Measurements from ENCODE around the gene FOSL2.

FOSL2 gene

GRCh38 chr2:28407976-28408690 is 15.5 kb downstream of the FOSL2 start:
- no peak overlapping the region for H3K4me3 ChIP-seq (ENCODE audit: low read depth, low read length)
- no peak for DNase-seq (ENCODE audit: low read depth)
- TF ChIP-seq CTCF (IDR thresholded peaks at IDR 0.05; ENCODE audit: insufficient read depth, low read depth, low read length, missing control alignments) = no peak

GRCh38 chr2:28408764-28409599 is 16.3 kb downstream of the FOSL2 start:
- no peak overlapping the region for H3K4me3 ChIP-seq (ENCODE audit: low read depth, low read length)
- DNase-seq (ENCODE audit: low read depth) = no peak
- no peak for TF ChIP-seq CTCF (IDR thresholded peaks at IDR 0.05; ENCODE audit: insufficient read depth, low read depth, low read length, missing control alignments)

- TF ChIP-seq CTCF (IDR thresholded peaks at IDR 0.05; ENCODE audit: insufficient read depth, low read depth, low read length, missing control alignments) = no peak
- H3K4me3 ChIP-seq (ENCODE audit: low read depth, low read length) = no peak overlapping the region
- no peak for DNase-seq (ENCODE audit: low read depth)
These were observed 18.6 kb downstream of the FOSL2 start for GRCh38 chr2:28411166-28411755.

GRCh38 chr2:28411956-28412609 is 19.4 kb downstream of the FOSL2 start:
- no peak overlapping the region for H3K4me3 ChIP-seq (ENCODE audit: low read depth, low read length)
- no peak for TF ChIP-seq CTCF (IDR thresholded peaks at IDR 0.05; ENCODE audit: insufficient read depth, low read depth, low read length, missing control alignments)
- no peak for DNase-seq (ENCODE audit: low read depth)

GRCh38 chr2:28412625-28413151 is 20.0 kb downstream of the FOSL2 start:
- no peak for DNase-seq (ENCODE audit: low read depth)
- TF ChIP-seq CTCF (IDR thresholded peaks at IDR 0.05; ENCODE audit: insufficient read depth, low read depth, low read length, missing control alignments) = no peak
- no peak overlapping the region for H3K4me3 ChIP-seq (ENCODE audit: low read depth, low read length)

GRCh38 chr2:28413152-28413898 is 20.7 kb downstream of the FOSL2 start:
- TF ChIP-seq CTCF (IDR thresholded peaks at IDR 0.05; ENCODE audit: insufficient read depth, low read depth, low read length, missing control alignments) = no peak
- no peak for DNase-seq (ENCODE audit: low read depth)
- H3K4me3 ChIP-seq (ENCODE audit: low read depth, low read length) = no peak overlapping the region
